Spleen (tissue), 11 donors: Measurements from ENCODE around the gene WAC. TPM values are rescaled to one million over a fixed set of nuclear protein-coding genes. Genes with fewer than 3 reads are reported as not detected.

Experiments
- DNase-seq: peaks from one replicate; pipeline ENCODE4 v3.0.0-alpha.2; 2020
- H3K27ac ChIP-seq, 8 donors: fragments of 200-600 bp; sonication (generic) in 7 of 8; 1 replicate in 4 of 8; 2 replicates in 4 of 8; pipeline versions ENCODE4 v1.5.0 to v1.8.0; 2016 to 2021; ENCODE audit warnings: inconsistent platforms in 4 of 8, mild to moderate bottlenecking in 4 of 8, moderate library complexity in 1 of 8
- H3K27me3 ChIP-seq, 7 donors: fragments of 200-600 bp; sonication (generic) in 6 of 7; replicated peaks in 1 of 7; 1 replicate in 4 of 7; 2 replicates in 3 of 7; pipeline versions ENCODE4 v1.5.0 to v1.8.0; 2016 to 2021; ENCODE audit warnings: inconsistent platforms in 3 of 7, mild to moderate bottlenecking in 1 of 7
- H3K36me3 ChIP-seq, 6 donors: fragments of 200-600 bp; sonication (generic) in 5 of 6; 1 replicate in 4 of 6; 2 replicates in 2 of 6; pipeline versions ENCODE4 v1.5.0 to v1.8.0; 2016 to 2021; ENCODE audit warnings: inconsistent platforms in 2 of 6
- H3K4me1 ChIP-seq, 6 donors: fragments of 200-600 bp; sonication (generic) in 5 of 6; 1 replicate in 3 of 6; 2 replicates in 3 of 6; pipeline versions ENCODE4 v1.5.0 to v1.8.0; 2016 to 2021; ENCODE audit warnings: inconsistent platforms in 3 of 6
- H3K4me3 ChIP-seq, 8 donors: fragments of 200-600 bp; sonication (generic) in 7 of 8; 1 replicate in 4 of 8; 2 replicates in 4 of 8; pipeline versions ENCODE4 v1.5.0 to v1.8.0; 2016 to 2021; ENCODE audit warnings: inconsistent platforms in 4 of 8, mild to moderate bottlenecking in 4 of 8, moderate library complexity in 2 of 8
- H3K9me3 ChIP-seq, 8 donors: fragments of 200-600 bp; sonication (generic) in 7 of 8; 1 replicate in 4 of 8; 2 replicates in 4 of 8; pipeline versions ENCODE4 v1.5.0 to v1.8.0; 2016 to 2021; ENCODE audit warnings: inconsistent platforms in 4 of 8
- POLR2A ChIP-seq, 3 donors: fragments of 450-650 bp; IDR thresholded peaks; one replicate each; pipeline ENCODE4 v1.5.1; 2017; ENCODE audit warnings: antibody characterized with exemption in 3 of 3, mild to moderate bottlenecking in 1 of 3
- POLR2AphosphoS5 ChIP-seq, 3 donors: sonication (generic); formaldehyde crosslinking; IDR thresholded peaks; one replicate each; pipeline ENCODE4 v1.5.1; 2017; ENCODE audit warnings: antibody characterized with exemption in 3 of 3
- WGBS, 5 donors: extraction: QIAGEN DNeasy Blood & Tissue Kit in 3 of 5; methylation state at CpG; one replicate each; pipeline versions ENCODE4 v1.1.5 to v1.1.7; 2013 to 2018; 5-methylcytosine and 5-hydroxymethylcytosine counted together
- intact Hi-C: fragments of 100-400 bp; cut with DNase I; formaldehyde crosslinking; loops from one replicate; pipeline ENCODE4 v1.15.0; 2023; ENCODE audit warnings: low total_unique reads
- polyA plus RNA-seq, 3 donors: library from polyadenylated mRNA; stranded (reverse); fragments of 200-250 nt; gene quantifications; one replicate each; pipeline ENCODE4 v1.2.1, GENCODE V29; 2013
- total RNA-seq, 7 donors: library from RNA; depleted of rRNA in 3 of 7; stranded (reverse); fragments of >200 nt in 3 of 7; fragmentation: NEBNext Ultra II Directional in 4 of 7; extraction: Animal tissue kit (Norgen Biotek cat#: 25700) in 4 of 7; gene quantifications; one replicate each; pipeline versions ENCODE4 v1.1.0 to v1.2.1, GENCODE V29; 2016 to 2021
- TF ChIP-seq, protein P1 (sequence below), 11 experiments: fragments of 200-600 bp in 7 of 11; fragments of 450-650 bp in 4 of 11; sonication (generic) in 4 of 11; IDR thresholded peaks in 8 of 11; conservative IDR thresholded peaks in 3 of 11; 1 replicate in 7 of 11; 2 replicates in 4 of 11; pipeline versions ENCODE4 v1.4.0 to v1.8.0; 2016 to 2021; ENCODE audit warnings: antibody characterized with exemption in 11 of 11, inconsistent platforms in 4 of 11, mild to moderate bottlenecking in 1 of 11
- donor health status: healthy with polysubstance abuse.
- donor health status: DM: no; HTN: no; CAD: no; lungs with moderate emphysema.
- donor health status: DM: no; HTN: no; CAD: no.
- donor health status: Bipolar disorder and iron deficiency.
- donor health status: healthy.
- donor health status: DM: no; HTN: no; CAD: no.
- donor health status: DM: yes; HTN: yes; CAD: no.

Gene WAC
- total and polyA plus RNA-seq, 10 donors: 29.6 to 181 (median 142) TPM

DNA sequence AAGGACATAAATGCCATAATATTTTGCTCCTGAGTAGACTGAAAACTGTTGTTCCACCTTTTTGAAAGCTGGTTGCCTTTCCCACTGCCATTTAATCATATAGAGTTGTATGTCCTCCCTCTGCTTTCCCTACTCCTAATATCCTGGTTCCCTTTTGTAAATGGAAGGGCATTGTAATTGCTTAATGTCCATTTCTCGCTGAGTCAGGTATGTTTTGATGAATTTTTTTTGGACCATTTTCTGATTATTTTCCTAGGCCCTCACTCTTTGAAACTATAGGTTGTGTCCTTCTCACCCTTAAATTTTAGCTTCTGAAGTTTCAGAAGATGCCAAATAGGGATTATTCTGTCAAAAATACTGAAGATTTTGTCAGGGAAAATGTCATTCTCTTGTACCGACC, 45.5 kb downstream of the WAC start:
- Histone ChIP-seq H3K9me3 (no peaks in the 10 kb centered on the region), H3K36me3 (peaks cover 0 to 86% (median 6%) of the 10 kb centered on the region in 6 donors), H3K27me3 (no peaks in the 10 kb centered on the region), H3K27ac (no peak overlapping the region), H3K4me3 (no peak overlapping the region), H3K4me1 (peaks cover 28 to 100% (median 84%) of the 10 kb centered on the region in 6 donors)
- 85 to 91% (median 90%) methylated on average over 2 of the region's 2 CpGs for WGBS, 5 donors
- TF ChIP-seq POLR2AphosphoS5 (IDR thresholded peaks at IDR 0.05): no peak
- TF ChIP-seq, protein P1, sequence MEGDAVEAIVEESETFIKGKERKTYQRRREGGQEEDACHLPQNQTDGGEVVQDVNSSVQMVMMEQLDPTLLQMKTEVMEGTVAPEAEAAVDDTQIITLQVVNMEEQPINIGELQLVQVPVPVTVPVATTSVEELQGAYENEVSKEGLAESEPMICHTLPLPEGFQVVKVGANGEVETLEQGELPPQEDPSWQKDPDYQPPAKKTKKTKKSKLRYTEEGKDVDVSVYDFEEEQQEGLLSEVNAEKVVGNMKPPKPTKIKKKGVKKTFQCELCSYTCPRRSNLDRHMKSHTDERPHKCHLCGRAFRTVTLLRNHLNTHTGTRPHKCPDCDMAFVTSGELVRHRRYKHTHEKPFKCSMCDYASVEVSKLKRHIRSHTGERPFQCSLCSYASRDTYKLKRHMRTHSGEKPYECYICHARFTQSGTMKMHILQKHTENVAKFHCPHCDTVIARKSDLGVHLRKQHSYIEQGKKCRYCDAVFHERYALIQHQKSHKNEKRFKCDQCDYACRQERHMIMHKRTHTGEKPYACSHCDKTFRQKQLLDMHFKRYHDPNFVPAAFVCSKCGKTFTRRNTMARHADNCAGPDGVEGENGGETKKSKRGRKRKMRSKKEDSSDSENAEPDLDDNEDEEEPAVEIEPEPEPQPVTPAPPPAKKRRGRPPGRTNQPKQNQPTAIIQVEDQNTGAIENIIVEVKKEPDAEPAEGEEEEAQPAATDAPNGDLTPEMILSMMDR (IDR thresholded peaks at IDR 0.05 in 8 of 11, conservative IDR thresholded peaks at IDR 0.05 in 3 of 11): no peak
- TF ChIP-seq POLR2A (IDR thresholded peaks at IDR 0.05): no peak
- intact Hi-C loops: no loop called here
- DNase-seq: no peak

DNA sequence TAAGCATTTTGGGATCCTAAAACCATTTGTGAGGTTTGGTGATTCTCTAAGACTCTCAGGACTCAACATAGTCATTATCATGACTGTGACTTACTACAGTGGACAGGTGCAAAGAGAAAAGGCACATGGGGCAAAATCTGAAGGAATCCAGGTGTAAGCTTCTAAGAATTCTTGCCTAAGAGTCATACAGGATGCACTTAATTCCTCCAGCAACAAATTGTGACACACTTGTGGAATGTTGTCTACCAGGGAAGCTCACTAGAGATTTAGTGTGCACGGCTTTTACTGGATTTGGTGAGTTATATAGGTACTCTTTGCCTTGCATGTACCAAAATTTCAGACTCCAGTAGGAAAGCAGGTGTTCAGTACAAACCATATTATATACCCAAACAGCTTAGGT, 47.9 kb downstream of the WAC start:
- TF ChIP-seq POLR2AphosphoS5 (IDR thresholded peaks at IDR 0.05) (no peak), POLR2A (IDR thresholded peaks at IDR 0.05) (no peak)
- TF ChIP-seq, protein P1 (IDR thresholded peaks at IDR 0.05 in 8 of 11, conservative IDR thresholded peaks at IDR 0.05 in 3 of 11): no peak
- Histone ChIP-seq H3K27ac (no peak overlapping the region), H3K4me3 (no peak overlapping the region), H3K9me3 (no peaks in the 10 kb centered on the region), H3K36me3 (peaks cover 0 to 86% (median 25%) of the 10 kb centered on the region in 6 donors), H3K4me1 (peaks cover 10 to 95% (median 72%) of the 10 kb centered on the region in 6 donors), H3K27me3 (no peaks in the 10 kb centered on the region)
- DNase-seq: no peak
- WGBS, 5 donors: 83 to 100% (median 93%) methylated on average over 1 of the region's 1 CpG
- intact Hi-C loops: loop anchor here (10.0 kb wide), 1 partner anchor 46 kb away; the partner anchor contains the start of gene WAC

DNA sequence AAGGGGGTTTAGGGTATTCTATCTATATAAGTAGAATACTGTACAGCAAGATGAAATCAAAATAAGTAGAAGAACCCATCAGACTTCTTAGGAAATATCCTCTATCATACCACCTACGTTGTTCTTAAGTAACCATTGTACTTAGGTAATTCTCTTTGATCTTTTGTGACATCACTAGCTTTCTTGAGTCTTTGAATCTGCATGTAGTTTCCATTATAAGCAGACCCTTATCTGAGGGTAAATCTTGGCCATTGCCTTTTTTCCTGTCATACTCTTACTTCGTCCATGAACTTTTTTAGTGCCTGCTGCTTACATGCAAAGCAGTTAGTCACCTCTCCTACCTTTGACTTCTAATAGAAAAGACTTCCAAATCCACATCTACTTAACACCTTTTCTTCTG, 49.0 kb downstream of the WAC start:
- TF ChIP-seq, protein P1 (IDR thresholded peaks at IDR 0.05 in 8 of 11, conservative IDR thresholded peaks at IDR 0.05 in 3 of 11): no peak
- TF ChIP-seq POLR2AphosphoS5 (IDR thresholded peaks at IDR 0.05): no peak
- no peak for TF ChIP-seq POLR2A (IDR thresholded peaks at IDR 0.05)
- 58 to 66% (median 63%) methylated on average over 2 of the region's 2 CpGs for WGBS, 5 donors
- intact Hi-C loops: loop anchor here (10.0 kb wide), 1 partner anchor 47 kb away; the partner anchor contains the start of gene WAC
- Histone ChIP-seq H3K36me3 (peaks cover 0 to 93% (median 36%) of the 10 kb centered on the region in 6 donors), H3K4me3 (no peak overlapping the region), H3K27me3 (no peaks in the 10 kb centered on the region), H3K4me1 (peaks cover 14 to 95% (median 71%) of the 10 kb centered on the region in 6 donors), H3K27ac (no peak overlapping the region), H3K9me3 (no peaks in the 10 kb centered on the region)
- no peak for DNase-seq

DNA sequence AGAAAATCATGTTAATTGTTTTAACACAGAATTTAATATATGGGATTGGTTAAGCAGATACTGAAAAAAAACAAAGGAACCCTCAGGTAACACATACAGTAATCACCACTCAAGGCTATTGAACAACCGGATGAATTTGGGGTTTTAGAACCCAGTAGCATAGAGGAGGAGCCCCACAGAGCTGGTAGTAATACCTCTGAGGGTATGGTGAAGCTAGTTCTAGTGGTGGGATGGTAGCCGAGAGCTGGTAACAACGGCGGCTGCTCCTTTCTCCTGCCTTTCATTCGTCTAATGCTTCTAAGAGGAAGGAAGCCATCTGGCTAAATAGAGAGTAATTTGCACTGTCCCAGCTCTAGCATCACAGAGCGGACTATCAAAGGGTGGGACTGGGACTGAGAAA, 52.2 kb downstream of the WAC start:
- no peak overlapping the region for H3K27ac ChIP-seq

More for the DNA sequence above, 52.2 kb downstream of the WAC start:
- no peak for DNase-seq
- intact Hi-C loops: loop anchor here (10.0 kb wide), 1 partner anchor 50 kb away; the partner anchor contains the start of gene WAC
- Histone ChIP-seq H3K4me1 (peaks cover 20 to 94% (median 65%) of the 10 kb centered on the region in 6 donors), H3K27me3 (no peaks in the 10 kb centered on the region), H3K36me3 (peaks cover 0 to 98% (median 47%) of the 10 kb centered on the region in 6 donors), H3K4me3 (no peak overlapping the region), H3K9me3 (no peaks in the 10 kb centered on the region)
- 53 to 69% (median 63%) methylated on average over 6 of the region's 6 CpGs for WGBS, 5 donors
- no peak for TF ChIP-seq POLR2AphosphoS5 (IDR thresholded peaks at IDR 0.05)
- TF ChIP-seq, protein P1 (IDR thresholded peaks at IDR 0.05 in 8 of 11, conservative IDR thresholded peaks at IDR 0.05 in 3 of 11): no peak
